GM19239 (cell line): ENCODE measurements around the gene PPM1F.

Experiments
- DNase-seq: peaks from one replicate; pipeline ENCODE4 v3.0.0; 2011; ENCODE audit warnings: low spot score; ENCODE audit not compliant: insufficient read length
- FAIRE-seq: peaks from 2 replicates; lab custom pipeline; 2011; peaks lifted over from hg19 to GRCh38; lab: Jason Lieb, UNC

Gene PPM1F, protein sequence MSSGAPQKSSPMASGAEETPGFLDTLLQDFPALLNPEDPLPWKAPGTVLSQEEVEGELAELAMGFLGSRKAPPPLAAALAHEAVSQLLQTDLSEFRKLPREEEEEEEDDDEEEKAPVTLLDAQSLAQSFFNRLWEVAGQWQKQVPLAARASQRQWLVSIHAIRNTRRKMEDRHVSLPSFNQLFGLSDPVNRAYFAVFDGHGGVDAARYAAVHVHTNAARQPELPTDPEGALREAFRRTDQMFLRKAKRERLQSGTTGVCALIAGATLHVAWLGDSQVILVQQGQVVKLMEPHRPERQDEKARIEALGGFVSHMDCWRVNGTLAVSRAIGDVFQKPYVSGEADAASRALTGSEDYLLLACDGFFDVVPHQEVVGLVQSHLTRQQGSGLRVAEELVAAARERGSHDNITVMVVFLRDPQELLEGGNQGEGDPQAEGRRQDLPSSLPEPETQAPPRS

GRCh38 chr22:21952586-21953571 is at the start of gene PPM1F:
TSS of gene PPM1F (minus strand) at chr22:21952848. CDS start at chr22:21946048, 6,800 bp downstream.
- peak; percentile 44 for FAIRE-seq

GRCh38 chr22:22001664-22002525 is 49.2 kb upstream of the PPM1F start:
- DNase-seq (no peak), FAIRE-seq (no peak)

More at GRCh38 chr22:21952586-21953571, at the start of gene PPM1F:
- DNase-seq: peak; percentile 98

GRCh38 chr22:21998595-21999247 is 46.1 kb upstream of the PPM1F start:
- no peak for FAIRE-seq
- no peak for DNase-seq

- FAIRE-seq: no peak
- DNase-seq: no peak
Observed at GRCh38 chr22:21996175-21996720, 43.6 kb upstream of the PPM1F start.

DNA sequence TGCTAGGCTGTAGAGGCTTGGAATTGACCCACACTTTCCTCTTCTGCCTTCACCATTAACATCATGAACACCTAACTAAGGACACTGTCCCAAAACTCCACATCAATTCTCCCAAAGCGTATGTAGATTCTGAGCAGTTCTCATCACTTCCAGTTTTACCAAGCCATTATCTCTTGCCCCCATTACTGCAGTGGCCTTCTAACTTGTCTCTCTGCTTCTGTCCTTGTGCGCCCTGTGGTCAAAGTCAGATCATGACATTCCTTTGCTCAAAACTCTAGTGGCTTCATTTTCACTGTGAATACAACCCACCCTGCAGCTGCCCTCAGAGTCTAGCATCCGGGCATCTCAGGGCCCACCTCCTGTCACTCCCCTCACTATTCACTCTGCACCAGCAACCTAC is 43.0 kb upstream of the PPM1F start:
- DNase-seq: no peak
- no peak for FAIRE-seq

GRCh38 chr22:21994881-21995444 is 42.3 kb upstream of the PPM1F start:
- DNase-seq: no peak
- no peak for FAIRE-seq

- FAIRE-seq (no peak), DNase-seq (no peak)
Observed at GRCh38 chr22:21992593-21993237, 40.1 kb upstream of the PPM1F start.

- no peak for DNase-seq
- FAIRE-seq: no peak
Observed at GRCh38 chr22:21991774-21992173, 39.1 kb upstream of the PPM1F start.

GRCh38 chr22:21991304-21991596 is 38.6 kb upstream of the PPM1F start:
- no peak for FAIRE-seq
- no peak for DNase-seq

GRCh38 chr22:21990445-21991303 is 38.0 kb upstream of the PPM1F start:
- FAIRE-seq (no peak), DNase-seq (no peak)

DNA sequence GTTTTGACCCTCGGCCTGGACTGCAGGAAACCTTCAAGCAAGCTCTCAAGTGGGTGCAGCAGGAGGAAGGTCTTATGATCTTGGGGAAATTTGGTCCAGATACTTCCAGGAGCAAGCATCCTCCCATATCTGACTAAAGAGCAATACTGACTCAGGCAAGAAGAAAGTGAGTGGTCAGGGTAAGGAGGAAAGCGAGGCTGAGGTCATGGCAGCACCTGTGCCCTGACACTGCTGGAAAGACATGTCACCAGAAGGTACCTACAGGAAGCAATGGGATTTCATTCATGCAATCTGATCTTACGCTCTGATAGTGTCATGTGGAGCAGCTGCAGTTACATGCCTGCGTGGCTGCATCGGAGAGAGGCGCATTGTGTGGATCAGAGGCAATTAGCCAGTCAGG is 36.4 kb upstream of the PPM1F start:
- DNase-seq (no peak), FAIRE-seq (no peak)

- no peak for DNase-seq
- no peak for FAIRE-seq
Observed at GRCh38 chr22:21985214-21985613, 32.6 kb upstream of the PPM1F start.

GRCh38 chr22:21984793-21985192 is 32.1 kb upstream of the PPM1F start:
- FAIRE-seq (no peak), DNase-seq (no peak)

- FAIRE-seq: peak; percentile 53
Observed at GRCh38 chr22:21982338-21982965, 29.8 kb upstream of the PPM1F start, which contains the start of gene TOP3B. TSS of gene TOP3B (minus strand) at chr22:21982787. CDS start at chr22:21975709, 7,078 bp downstream.

DNA sequence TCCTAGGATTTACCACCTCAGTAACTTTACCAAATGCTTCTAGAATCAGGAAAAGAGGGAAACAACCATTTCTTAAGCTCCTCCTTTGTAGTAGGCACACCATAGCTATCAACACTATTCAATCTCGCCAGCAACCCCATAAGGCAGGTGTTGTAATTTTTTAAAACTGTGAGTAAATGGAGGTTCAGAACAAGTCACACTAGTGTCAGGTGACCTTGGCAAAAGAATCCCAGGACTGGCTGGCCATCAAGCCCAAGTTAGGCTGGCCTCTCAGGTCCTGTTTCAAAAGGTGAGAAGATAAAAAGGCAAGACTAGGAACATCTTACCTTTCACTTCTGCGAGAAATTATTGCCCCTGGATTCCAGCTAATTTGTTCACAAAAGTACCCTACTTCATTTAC is 29.2 kb upstream of the PPM1F start:
- DNase-seq (no peak), FAIRE-seq (no peak)

More at GRCh38 chr22:21982338-21982965, 29.8 kb upstream of the PPM1F start, which contains the start of gene TOP3B:
- peak; percentile 86 for DNase-seq

GRCh38 chr22:21980547-21980946 is 27.9 kb upstream of the PPM1F start:
- FAIRE-seq (no peak), DNase-seq (no peak)
